ENCODE measurements around the gene NFKBIB. TPM values are rescaled to one million over a fixed set of nuclear protein-coding genes. Genes with fewer than 3 reads are reported as not detected.
"Not testable (repeated sequence)": the region's sequence is repeated elsewhere in the genome, so short reads cannot be mapped to it uniquely, and the experiment has no call there.

The NFKBIB gene
- polyA plus RNA-seq, result 10 to 100 TPM; 17.5 to 38.2 (median 24.7) TPM

- WGBS, 3 donors, result 0% methylated on average over 63 to 64 of the region's 64 CpGs
- H3K27ac ChIP-seq (ENCODE audit: low read depth, low read length), result peak within 1 kb of the TSS; percentile 48
Observed at GRCh38 chr19:38899447-38900201, at the start of gene NFKBIB, which contains the start of gene SIRT2. TSS of gene NFKBIB (plus strand) at chr19:38899969. CDS start at chr19:38900033, 64 bp downstream. TSS of gene SIRT2 (minus strand) at chr19:38899618. CDS start at chr19:38899521, 97 bp downstream.

GRCh38 chr19:38850436-38850975 is 49.3 kb upstream of the NFKBIB start:
- 0% methylated on average over 26 of the region's 26 CpGs for WGBS, 3 donors
- peak overlapping the region; percentile 98 for H3K27ac ChIP-seq (ENCODE audit: low read depth, low read length)

GRCh38 chr19:38850976-38851621 is 48.7 kb upstream of the NFKBIB start:
- peak overlapping the region; percentile 98 for H3K27ac ChIP-seq (ENCODE audit: low read depth, low read length)
- WGBS, 3 donors, result 2% methylated on average over 40 of the region's 40 CpGs

GRCh38 chr19:38851622-38852230 is 48.0 kb upstream of the NFKBIB start:
- peak overlapping the region; percentile 98 for H3K27ac ChIP-seq (ENCODE audit: low read depth, low read length)
- WGBS, 3 donors, result 0 to 1% (median 1%) methylated on average over 33 to 65 of the region's 67 CpGs

- WGBS, 3 donors, result 1 to 2% (median 2%) methylated on average over 42 to 52 of the region's 52 CpGs
- H3K27ac ChIP-seq (ENCODE audit: low read depth, low read length), result peak overlapping the region; percentile 97
Observed at GRCh38 chr19:38852231-38853044, 47.3 kb upstream of the NFKBIB start.

GRCh38 chr19:38853214-38853613 is 46.6 kb upstream of the NFKBIB start:
- no peak overlapping the region for H3K27ac ChIP-seq (ENCODE audit: low read depth, low read length)
- 87 to 92% (median 90%) methylated on average over 17 of the region's 17 CpGs for WGBS, 3 donors

- H3K27ac ChIP-seq (ENCODE audit: low read depth, low read length), result not testable (repeated sequence)
- WGBS, 3 donors, result 69 to 82% (median 74%) methylated on average over 2 to 3 of the region's 3 CpGs
Observed at GRCh38 chr19:38854961-38855360, 44.8 kb upstream of the NFKBIB start.

GRCh38 chr19:38855751-38856150 is 44.0 kb upstream of the NFKBIB start:
- 86 to 98% (median 93%) methylated on average over 8 to 27 of the region's 37 CpGs for WGBS, 3 donors

GRCh38 chr19:38856813-38857212 is 43.0 kb upstream of the NFKBIB start:
- 70 to 89% (median 77%) methylated on average over 3 of the region's 3 CpGs for WGBS, 3 donors
- no peak overlapping the region for H3K27ac ChIP-seq (ENCODE audit: low read depth, low read length)

More at GRCh38 chr19:38855751-38856150, 44.0 kb upstream of the NFKBIB start:
- H3K27ac ChIP-seq (ENCODE audit: low read depth, low read length), result not testable (repeated sequence)

- 64 to 66% (median 66%) methylated on average over 21 of the region's 21 CpGs for WGBS, 3 donors
Observed at GRCh38 chr19:38859631-38860204, 40.1 kb upstream of the NFKBIB start.

GRCh38 chr19:38861368-38861767 is 38.4 kb upstream of the NFKBIB start:
- H3K27ac ChIP-seq (ENCODE audit: low read depth, low read length), result no peak overlapping the region
- WGBS, 3 donors, result 91 to 98% (median 95%) methylated on average over 3 of the region's 3 CpGs

More at GRCh38 chr19:38859631-38860204, 40.1 kb upstream of the NFKBIB start:
- not testable (repeated sequence) for H3K27ac ChIP-seq (ENCODE audit: low read depth, low read length)

GRCh38 chr19:38862321-38863059 is 37.3 kb upstream of the NFKBIB start:
- 27 to 47% (median 32%) methylated on average over 10 of the region's 10 CpGs for WGBS, 3 donors
- H3K27ac ChIP-seq (ENCODE audit: low read depth, low read length), result no peak overlapping the region

- WGBS, 3 donors, result 87 to 91% (median 87%) methylated on average over 10 of the region's 10 CpGs
- H3K27ac ChIP-seq (ENCODE audit: low read depth, low read length), result no peak overlapping the region
Observed at GRCh38 chr19:38867171-38867780, 32.5 kb upstream of the NFKBIB start.

- 89 to 92% (median 91%) methylated on average over 6 of the region's 6 CpGs for WGBS, 3 donors
- no peak overlapping the region for H3K27ac ChIP-seq (ENCODE audit: low read depth, low read length)
Observed at GRCh38 chr19:38868551-38868950, 31.2 kb upstream of the NFKBIB start.

- 7 to 13% (median 11%) methylated on average over 33 to 34 of the region's 34 CpGs for WGBS, 3 donors
- no peak overlapping the region for H3K27ac ChIP-seq (ENCODE audit: low read depth, low read length)
Observed at GRCh38 chr19:38869160-38869835, 30.5 kb upstream of the NFKBIB start.

All from adipose tissue (tissue), 3 donors.